ENCODE data around the gene AHNAK2.
"Not testable (repeated sequence)": the region's sequence is repeated elsewhere in the genome, so short reads cannot be mapped to it uniquely, and the experiment has no call there.

AHNAK2 gene

DNA sequence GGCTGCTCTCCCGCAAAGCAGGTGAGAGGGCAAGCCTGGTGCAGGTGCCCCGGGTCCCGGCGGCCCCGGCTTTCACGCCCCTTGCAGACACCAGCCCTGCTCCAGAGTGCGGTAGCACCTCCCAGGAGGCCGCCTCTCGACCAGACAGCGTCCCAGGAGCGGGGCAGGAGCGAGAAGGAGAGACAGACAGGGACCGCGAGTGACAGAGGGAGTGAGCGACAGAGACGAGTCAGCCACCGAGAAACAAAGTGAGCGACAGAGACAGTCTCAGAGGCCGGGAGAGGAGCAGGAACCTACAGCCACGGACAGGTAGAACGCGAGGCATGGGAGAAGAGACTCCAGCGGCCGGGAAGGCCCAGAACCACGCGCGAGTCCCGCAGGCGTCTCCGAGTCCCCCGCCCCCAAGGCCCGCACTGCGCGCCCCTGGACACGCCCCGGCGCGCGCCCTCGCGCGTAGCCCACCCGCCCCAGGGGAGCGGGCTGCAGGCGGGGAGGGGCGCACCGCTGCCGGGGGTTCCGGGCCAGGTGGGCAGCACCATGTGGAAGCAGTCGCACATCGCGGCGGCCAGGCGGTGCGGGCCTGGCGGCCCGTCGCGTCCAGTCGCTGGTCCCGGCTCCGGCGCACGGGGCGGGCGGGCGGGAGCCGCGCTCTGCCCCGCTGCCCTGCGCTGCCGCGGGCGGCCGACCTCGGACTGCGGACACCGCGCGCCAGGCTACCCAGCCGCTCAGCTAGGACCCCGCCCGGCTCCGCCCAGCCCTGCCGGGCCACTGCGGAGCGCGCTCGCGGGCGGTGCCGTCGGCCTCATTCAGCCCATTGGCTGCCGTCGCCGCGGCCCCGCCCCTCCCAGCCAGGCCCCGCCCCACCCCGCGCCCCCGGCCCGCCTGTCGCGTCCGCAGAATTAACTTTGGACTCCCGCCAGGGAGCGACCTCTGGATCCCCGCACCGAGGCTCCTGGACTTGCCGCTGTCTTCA lies at the start of gene AHNAK2:
Gene AHNAK2 (minus strand): TSS at position 694 of the 973 bp plus-strand sequence. CDS start 137 bp downstream, at position 557.
- DNase-seq = peak; percentile 76

DNA sequence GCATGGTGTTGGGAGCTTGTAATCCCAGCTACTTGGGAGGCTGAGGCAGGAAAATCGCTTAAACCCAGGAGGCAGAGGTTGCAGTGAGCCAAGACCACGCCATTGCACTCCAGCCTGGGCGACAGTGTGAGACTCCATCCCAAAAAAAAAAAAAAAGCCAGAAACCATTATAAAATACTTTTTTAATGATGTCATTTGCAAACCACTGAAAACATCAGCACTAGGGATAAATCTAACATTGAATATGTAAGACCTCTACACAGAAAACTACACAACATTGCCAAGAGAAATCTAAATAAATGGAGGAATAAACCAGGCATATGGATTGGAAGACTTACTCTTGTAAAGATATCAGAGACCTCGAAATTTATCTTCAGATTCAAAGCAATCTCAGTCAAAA lies 49.5 kb upstream of the AHNAK2 start:
- not testable (repeated sequence) for DNase-seq

- DNase-seq = no peak
These were observed 48.8 kb upstream of the AHNAK2 start for GRCh38 chr14:105026802-105027563.

DNA sequence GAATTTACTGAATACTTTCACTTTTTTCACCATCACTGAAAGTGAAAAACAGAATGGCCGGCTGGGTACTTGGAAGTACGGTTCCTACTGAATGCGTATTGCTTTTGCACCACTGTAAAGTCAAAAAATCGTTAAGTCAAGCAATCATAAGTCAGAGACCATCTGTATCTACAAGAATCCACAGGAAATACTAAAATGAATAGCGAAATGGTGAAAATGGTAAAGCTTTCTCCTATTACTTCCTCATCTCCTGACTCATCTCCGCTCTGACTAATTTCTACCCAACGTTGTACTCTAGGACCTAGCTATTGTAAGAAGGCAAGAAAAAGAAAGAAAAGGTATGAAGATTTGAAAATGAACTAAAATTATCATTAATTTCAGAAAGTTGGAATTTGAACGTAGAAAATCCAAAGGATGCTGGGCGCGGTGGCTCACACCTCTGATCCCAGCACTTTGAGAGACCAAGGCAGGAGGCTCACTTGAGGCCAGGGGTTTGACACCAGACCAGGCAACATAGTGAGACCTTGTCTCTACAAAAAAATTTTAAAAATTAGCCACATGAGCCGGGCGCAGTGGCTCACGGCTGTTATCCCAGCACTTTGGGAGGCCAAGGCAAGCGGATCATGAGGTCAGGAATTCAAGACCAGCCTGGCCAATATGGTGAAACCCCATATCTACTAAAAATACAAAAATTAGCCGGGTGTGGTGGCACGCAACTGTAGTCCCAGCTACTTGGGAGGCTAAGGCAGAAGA lies 48.0 kb upstream of the AHNAK2 start:
- no peak for DNase-seq

DNA sequence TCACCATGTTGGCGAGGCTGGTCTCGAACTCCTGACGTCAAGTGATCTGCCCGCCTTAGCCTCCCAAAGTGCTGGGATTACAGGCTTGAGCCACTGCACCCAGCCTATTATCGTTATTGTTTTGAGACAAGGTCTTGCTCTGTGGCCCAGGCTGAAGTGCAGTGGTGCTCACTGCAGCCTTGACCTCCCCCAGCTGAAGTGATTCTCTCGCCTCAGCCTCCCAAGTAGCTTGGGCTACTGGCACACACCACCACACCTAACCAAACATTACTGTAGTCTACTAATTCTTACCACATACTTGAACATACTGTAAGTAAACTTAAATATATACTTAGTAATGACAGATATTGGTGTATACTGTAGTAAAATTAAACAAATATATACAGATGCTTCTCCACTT lies 47.3 kb upstream of the AHNAK2 start:
- no peak for DNase-seq

- DNase-seq = no peak
These were observed 45.8 kb upstream of the AHNAK2 start for GRCh38 chr14:105023791-105024480.

GRCh38 chr14:105023144-105023543 lies 45.0 kb upstream of the AHNAK2 start:
- DNase-seq = no peak

DNA sequence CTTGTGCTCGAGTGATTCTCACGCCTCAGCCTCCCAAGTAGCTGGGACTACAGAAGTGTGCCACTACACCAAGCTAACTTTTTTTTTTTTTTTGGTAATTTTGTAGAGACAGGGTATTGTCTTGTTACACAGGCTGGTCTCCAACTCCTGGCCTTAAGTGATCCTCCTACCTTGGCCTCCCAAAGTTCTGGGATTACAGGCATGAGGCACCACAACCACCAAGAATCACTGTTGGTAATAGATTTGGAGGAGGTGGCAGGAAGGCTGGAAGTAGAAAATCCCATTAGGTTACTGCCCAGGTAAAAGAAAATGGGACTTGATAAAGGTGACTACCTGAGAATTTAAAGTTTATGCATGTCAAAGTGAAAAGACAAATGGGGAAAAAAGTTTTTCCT lies 44.1 kb upstream of the AHNAK2 start:
- DNase-seq = no peak

GRCh38 chr14:105021656-105022275 lies 43.6 kb upstream of the AHNAK2 start:
- peak; percentile 50 for DNase-seq

GRCh38 chr14:105020815-105021655 lies 42.9 kb upstream of the AHNAK2 start, which contains the start of gene CDCA4:
TSS of gene CDCA4 (minus strand) at chr14:105021083. CDS start at chr14:105011929, 9,154 bp downstream.
- peak; percentile 100 for DNase-seq

- DNase-seq = no peak
These were observed 42.0 kb upstream of the AHNAK2 start for GRCh38 chr14:105019861-105020814.

- DNase-seq = no peak
These were observed 40.2 kb upstream of the AHNAK2 start for GRCh38 chr14:105018414-105018813.

GRCh38 chr14:105015905-105016304 lies 37.7 kb upstream of the AHNAK2 start:
- DNase-seq = no peak

- no peak for DNase-seq
These were observed 37.1 kb upstream of the AHNAK2 start for GRCh38 chr14:105015242-105015641.

GRCh38 chr14:105014631-105015030 lies 36.5 kb upstream of the AHNAK2 start:
- no peak for DNase-seq

DNA sequence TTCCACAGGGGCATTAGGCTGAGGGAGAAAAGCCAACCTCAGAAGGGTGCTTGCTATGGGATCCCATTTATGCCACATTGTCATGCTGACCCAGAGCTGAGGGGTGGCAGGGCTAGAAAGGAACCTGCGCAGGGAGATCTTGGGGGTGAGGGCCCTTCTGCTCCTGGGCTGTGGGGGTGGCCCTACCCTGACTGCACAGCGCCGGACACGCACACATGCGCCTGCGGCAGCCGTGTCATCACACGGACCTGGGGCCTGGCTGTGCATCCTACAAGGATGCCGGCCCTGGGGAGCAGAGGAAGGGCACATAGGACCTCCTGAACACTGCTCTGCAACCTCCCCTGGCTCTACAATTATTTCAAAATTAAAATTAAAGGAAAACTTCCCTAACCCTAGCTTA lies 35.9 kb upstream of the AHNAK2 start:
- no peak for DNase-seq

DNA sequence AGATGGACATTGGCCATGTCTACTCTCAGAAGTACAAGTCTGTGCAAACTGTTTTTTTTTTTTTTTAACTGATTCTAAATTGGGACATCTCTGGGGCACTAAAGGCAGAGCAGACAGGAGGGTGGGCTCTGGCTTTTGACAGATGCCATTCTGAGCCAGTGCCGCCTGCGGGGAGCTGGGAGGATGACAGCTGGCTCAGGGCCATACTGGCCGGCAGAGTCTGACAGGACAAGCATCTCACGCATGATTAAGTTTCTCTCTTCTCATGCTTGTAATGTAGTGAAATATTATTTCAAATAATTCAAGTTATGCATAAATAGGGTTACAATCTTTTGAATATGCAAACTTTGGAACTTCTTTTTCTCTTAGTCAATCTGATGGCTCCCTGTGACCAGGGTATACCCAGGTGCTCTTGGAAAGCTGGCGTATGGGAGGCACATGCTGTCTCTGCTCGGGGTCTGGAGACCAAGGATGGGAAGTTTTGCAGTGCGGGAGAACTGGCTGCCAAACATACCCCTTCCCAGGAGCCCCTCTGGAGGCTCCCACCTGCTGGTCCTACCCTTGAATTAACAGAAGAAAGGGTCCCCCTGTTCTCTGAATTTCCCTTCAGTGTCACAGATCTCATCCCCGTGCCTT lies 35.1 kb upstream of the AHNAK2 start:
- no peak for DNase-seq

DNA sequence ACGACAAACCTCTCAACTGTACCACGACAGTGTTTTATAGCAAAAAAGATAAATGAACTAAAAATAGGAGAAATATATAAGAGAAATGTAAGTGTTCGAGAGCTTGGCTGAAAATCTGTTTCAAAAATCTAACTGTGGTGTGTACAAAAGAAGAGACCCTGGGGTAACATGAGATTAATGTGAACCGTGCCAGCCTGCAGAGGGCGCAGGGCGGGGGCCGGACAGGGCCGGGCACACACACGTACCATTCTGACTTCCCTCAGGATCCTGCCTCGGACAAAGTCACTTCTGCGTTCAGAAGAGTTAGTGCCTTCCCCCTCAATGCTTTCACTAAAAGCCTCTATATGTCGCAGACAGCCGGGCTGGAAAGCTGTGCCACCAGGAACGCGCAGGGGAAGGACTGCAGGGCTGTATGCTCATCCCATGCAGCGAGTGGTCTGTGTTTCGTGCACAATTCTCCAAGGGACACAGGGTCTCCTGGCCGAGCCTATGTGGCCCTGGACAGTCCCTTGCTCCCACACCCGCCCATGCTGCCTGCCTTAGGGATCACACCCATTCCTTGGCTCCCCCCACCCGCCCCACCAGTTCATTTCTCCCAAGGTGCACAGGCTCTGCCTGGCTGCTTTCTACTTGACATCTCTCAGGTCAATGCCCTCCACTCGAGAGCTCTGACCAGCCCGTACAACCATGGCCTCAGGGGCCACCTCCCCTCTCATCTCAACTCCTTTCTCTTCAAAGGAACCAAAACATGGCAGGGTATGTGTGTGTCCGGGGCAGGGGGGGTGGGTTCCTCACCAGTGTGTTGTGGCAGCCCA lies 34.2 kb upstream of the AHNAK2 start:
- DNase-seq = no peak

Measured in NCI-H1105 (cell line).